Measurements from ENCODE around the gene TAAR1.
"Not testable (repeated sequence)": the region's sequence is repeated elsewhere in the genome, so short reads cannot be mapped to it uniquely, and the experiment has no call there.

The TAAR1 gene

GRCh38 chr6:132643547-132643946 lies 15.4 kb downstream of the TAAR1 start:
- no peak overlapping the region for H3K4me3 ChIP-seq (ENCODE audit: low read depth, low read length)
- no peak for TF ChIP-seq CTCF (IDR thresholded peaks at IDR 0.05; ENCODE audit: control insufficient read depth, extremely low read depth, insufficient read depth)
- DNase-seq (ENCODE audit: low read depth), result no peak

DNA sequence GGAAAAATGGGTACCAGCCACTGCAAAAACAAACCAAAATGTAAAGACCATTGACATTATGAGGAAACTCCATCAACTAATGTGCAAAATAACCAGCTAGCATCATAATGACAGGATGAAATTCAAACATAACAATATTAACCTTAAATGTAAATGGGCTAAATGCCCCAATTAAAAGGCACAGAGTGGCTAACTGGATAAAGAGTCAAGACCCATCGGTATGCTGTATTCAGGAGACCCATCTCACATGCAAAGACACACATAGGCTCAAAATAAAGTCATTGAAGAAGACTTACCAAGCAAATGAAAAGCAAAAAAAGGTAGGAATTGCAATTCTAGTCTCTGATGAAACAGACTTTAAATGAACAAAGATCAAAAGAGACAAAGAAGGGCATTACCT lies 21.8 kb downstream of the TAAR1 start:
- DNase-seq (ENCODE audit: low read depth), result not testable (repeated sequence)

GRCh38 chr6:132635906-132636305 lies 23.1 kb downstream of the TAAR1 start:
- not testable (repeated sequence) for DNase-seq (ENCODE audit: low read depth); H3K4me3 ChIP-seq (ENCODE audit: low read depth, low read length)

More for the DNA sequence above, 21.8 kb downstream of the TAAR1 start:
- not testable (repeated sequence) for H3K4me3 ChIP-seq (ENCODE audit: low read depth, low read length)

- H3K4me3 ChIP-seq (ENCODE audit: low read depth, low read length); DNase-seq (ENCODE audit: low read depth): not testable (repeated sequence)
Observed at GRCh38 chr6:132635288-132635687, 23.7 kb downstream of the TAAR1 start.

- no peak for DNase-seq (ENCODE audit: low read depth)
- TF ChIP-seq CTCF (IDR thresholded peaks at IDR 0.05; ENCODE audit: control insufficient read depth, extremely low read depth, insufficient read depth), result no peak
Observed at GRCh38 chr6:132634796-132635195, 24.2 kb downstream of the TAAR1 start.

GRCh38 chr6:132633362-132633761 lies 25.6 kb downstream of the TAAR1 start:
- no peak overlapping the region for H3K4me3 ChIP-seq (ENCODE audit: low read depth, low read length)
- no peak for DNase-seq (ENCODE audit: low read depth)
- no peak for TF ChIP-seq CTCF (IDR thresholded peaks at IDR 0.05; ENCODE audit: control insufficient read depth, extremely low read depth, insufficient read depth)

More at GRCh38 chr6:132634796-132635195, 24.2 kb downstream of the TAAR1 start:
- no peak overlapping the region for H3K4me3 ChIP-seq (ENCODE audit: low read depth, low read length)

GRCh38 chr6:132624175-132624574 lies 34.8 kb downstream of the TAAR1 start, which contains the start of gene TAAR2:
Gene TAAR2 (minus strand): TSS chr6:132624275. CDS start chr6:132624275, 0 bp downstream.
- no peak within 1 kb of the TSS for H3K4me3 ChIP-seq (ENCODE audit: low read depth, low read length)
- no peak for TF ChIP-seq CTCF (IDR thresholded peaks at IDR 0.05; ENCODE audit: control insufficient read depth, extremely low read depth, insufficient read depth)
- no peak for DNase-seq (ENCODE audit: low read depth)

- no peak for TF ChIP-seq CTCF (IDR thresholded peaks at IDR 0.05; ENCODE audit: control insufficient read depth, extremely low read depth, insufficient read depth)
- no peak for DNase-seq (ENCODE audit: low read depth)
Observed at GRCh38 chr6:132623106-132623845, 35.7 kb downstream of the TAAR1 start.

More at GRCh38 chr6:132623106-132623845, 35.7 kb downstream of the TAAR1 start:
- no peak overlapping the region for H3K4me3 ChIP-seq (ENCODE audit: low read depth, low read length)
